ENCODE measurements around the gene HOXA11.

The HOXA11 gene

GRCh38 chr7:27197137-27198042 is 12.4 kb upstream of the HOXA11 start:
- peaks cover 28% of the 10 kb centered on the region for H3K4me1 ChIP-seq (ENCODE audit: control insufficient read depth, insufficient read depth, low read length)

GRCh38 chr7:27196287-27196767 is 11.3 kb upstream of the HOXA11 start:
- Histone ChIP-seq H3K4me1 (ENCODE audit: control insufficient read depth, insufficient read depth, low read length) (peaks cover 38% of the 10 kb centered on the region), H3K4me3 (ENCODE audit: low read length) (no peak overlapping the region), H3K27me3 (ENCODE audit: control insufficient read depth, insufficient read depth, low read length) (peaks cover 8% of the 10 kb centered on the region), H3K4me2 (ENCODE audit: low read length) (peak overlapping the region; percentile 25), H3K9ac (ENCODE audit: low read depth, low read length) (no peak overlapping the region), H3K9me3 (replicated peaks; ENCODE audit: low read length) (no peaks in the 10 kb centered on the region), H3K36me3 (ENCODE audit: insufficient read depth, low read length) (no peaks in the 10 kb centered on the region)

More at GRCh38 chr7:27197137-27198042, 12.4 kb upstream of the HOXA11 start:
- Histone ChIP-seq H3K27me3 (ENCODE audit: control insufficient read depth, insufficient read depth, low read length) (peaks cover 16% of the 10 kb centered on the region), H3K9ac (ENCODE audit: low read depth, low read length) (no peak overlapping the region), H3K4me2 (ENCODE audit: low read length) (no peak overlapping the region), H3K36me3 (ENCODE audit: insufficient read depth, low read length) (no peaks in the 10 kb centered on the region), H3K4me3 (ENCODE audit: low read length) (no peak overlapping the region), H3K9me3 (replicated peaks; ENCODE audit: low read length) (no peaks in the 10 kb centered on the region)

DNA sequence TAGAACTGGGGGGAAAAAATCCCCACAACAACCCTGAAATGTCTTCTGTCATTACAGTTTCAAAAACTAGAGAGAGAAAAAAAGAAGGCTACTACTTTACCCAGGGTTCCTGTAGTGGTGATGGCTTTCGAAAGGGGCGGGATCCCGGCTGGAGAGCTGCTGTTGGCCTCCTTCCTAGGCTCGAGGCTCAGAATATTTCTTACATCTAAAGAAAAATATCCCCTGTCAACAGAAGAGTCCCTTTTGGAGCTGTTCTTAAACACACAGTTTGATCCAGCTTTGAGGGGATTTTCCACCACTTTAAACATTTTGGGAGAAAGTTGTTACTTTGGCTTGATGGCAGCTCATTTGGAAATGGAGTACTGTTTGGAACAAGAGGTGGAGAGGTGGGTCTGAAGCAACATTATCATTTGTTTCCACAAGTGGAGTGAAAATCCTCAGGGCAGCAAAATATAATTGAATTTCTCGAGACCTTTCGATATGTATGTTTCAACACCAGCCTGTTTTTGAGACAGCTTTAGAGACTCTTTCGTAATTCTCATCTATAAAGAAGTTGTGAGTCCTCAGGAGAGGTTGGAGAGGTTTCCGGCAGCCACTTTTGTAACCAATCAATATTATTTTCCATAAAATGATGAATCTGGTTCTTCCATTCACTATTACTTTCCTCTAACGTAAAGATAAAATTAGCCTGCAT is 9.8 kb upstream of the HOXA11 start:
- Histone ChIP-seq H3K9ac (ENCODE audit: low read depth, low read length) (no peak overlapping the region), H3K36me3 (ENCODE audit: insufficient read depth, low read length) (no peaks in the 10 kb centered on the region), H3K9me3 (replicated peaks; ENCODE audit: low read length) (no peaks in the 10 kb centered on the region), H3K4me3 (ENCODE audit: low read length) (no peak overlapping the region), H3K4me2 (ENCODE audit: low read length) (no peak overlapping the region), H3K27me3 (ENCODE audit: control insufficient read depth, insufficient read depth, low read length) (peaks cover 8% of the 10 kb centered on the region), H3K4me1 (ENCODE audit: control insufficient read depth, insufficient read depth, low read length) (peaks cover 42% of the 10 kb centered on the region)

DNA sequence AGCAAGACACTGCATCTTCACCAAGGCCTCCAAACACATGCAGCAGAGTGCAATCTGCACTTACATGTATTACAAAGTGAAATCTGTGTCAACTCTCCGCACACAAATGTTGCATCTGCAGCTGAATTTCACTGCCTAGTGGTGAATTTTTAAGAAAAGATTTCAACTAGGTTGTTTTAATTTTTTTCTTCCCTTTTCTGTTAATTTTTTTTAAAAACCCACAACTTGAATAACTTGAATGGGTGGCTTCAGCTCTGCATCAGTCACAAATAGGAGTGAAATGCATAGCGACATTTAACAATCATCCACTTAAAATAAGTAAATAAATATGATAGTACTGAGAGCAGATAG is 8.9 kb upstream of the HOXA11 start:
- peak overlapping the region; percentile 88 for H3K9ac ChIP-seq (ENCODE audit: low read depth, low read length)
- no peaks in the 10 kb centered on the region for H3K9me3 ChIP-seq (replicated peaks; ENCODE audit: low read length)
- peaks cover 50% of the 10 kb centered on the region for H3K4me1 ChIP-seq (ENCODE audit: control insufficient read depth, insufficient read depth, low read length)
- H3K27me3 ChIP-seq (ENCODE audit: control insufficient read depth, insufficient read depth, low read length), result peaks cover 8% of the 10 kb centered on the region
- H3K4me2 ChIP-seq (ENCODE audit: low read length), result peak overlapping the region; percentile 98
- H3K4me3 ChIP-seq (ENCODE audit: low read length), result no peak overlapping the region
- H3K36me3 ChIP-seq (ENCODE audit: insufficient read depth, low read length), result no peaks in the 10 kb centered on the region

- H3K27me3 ChIP-seq (ENCODE audit: control insufficient read depth, insufficient read depth, low read length), result peaks cover 8% of the 10 kb centered on the region
Observed at GRCh38 chr7:27193335-27194001, 8.4 kb upstream of the HOXA11 start.

GRCh38 chr7:27192546-27193334 is 7.7 kb upstream of the HOXA11 start:
- Histone ChIP-seq H3K27me3 (ENCODE audit: control insufficient read depth, insufficient read depth, low read length) (peaks cover 2% of the 10 kb centered on the region), H3K36me3 (ENCODE audit: insufficient read depth, low read length) (no peaks in the 10 kb centered on the region), H3K9me3 (replicated peaks; ENCODE audit: low read length) (no peaks in the 10 kb centered on the region), H3K4me3 (ENCODE audit: low read length) (peak overlapping the region; percentile 73), H3K9ac (ENCODE audit: low read depth, low read length) (peak overlapping the region; percentile 88), H3K4me2 (ENCODE audit: low read length) (peak overlapping the region; percentile 98), H3K4me1 (ENCODE audit: control insufficient read depth, insufficient read depth, low read length) (peaks cover 62% of the 10 kb centered on the region)

More at GRCh38 chr7:27193335-27194001, 8.4 kb upstream of the HOXA11 start:
- no peaks in the 10 kb centered on the region for H3K36me3 ChIP-seq (ENCODE audit: insufficient read depth, low read length)
- H3K4me3 ChIP-seq (ENCODE audit: low read length), result peak overlapping the region; percentile 73
- H3K9ac ChIP-seq (ENCODE audit: low read depth, low read length), result peak overlapping the region; percentile 88
- no peaks in the 10 kb centered on the region for H3K9me3 ChIP-seq (replicated peaks; ENCODE audit: low read length)
- H3K4me1 ChIP-seq (ENCODE audit: control insufficient read depth, insufficient read depth, low read length), result peaks cover 55% of the 10 kb centered on the region
- peak overlapping the region; percentile 98 for H3K4me2 ChIP-seq (ENCODE audit: low read length)

- H3K9me3 ChIP-seq (replicated peaks; ENCODE audit: low read length), result no peaks in the 10 kb centered on the region
- H3K4me3 ChIP-seq (ENCODE audit: low read length), result peak overlapping the region; percentile 73
- peak overlapping the region; percentile 98 for H3K4me2 ChIP-seq (ENCODE audit: low read length)
- H3K27me3 ChIP-seq (ENCODE audit: control insufficient read depth, insufficient read depth, low read length), result no peaks in the 10 kb centered on the region
- H3K9ac ChIP-seq (ENCODE audit: low read depth, low read length), result peak overlapping the region; percentile 88
- no peaks in the 10 kb centered on the region for H3K36me3 ChIP-seq (ENCODE audit: insufficient read depth, low read length)
- peaks cover 69% of the 10 kb centered on the region for H3K4me1 ChIP-seq (ENCODE audit: control insufficient read depth, insufficient read depth, low read length)
Observed at GRCh38 chr7:27191833-27192545, 7.0 kb upstream of the HOXA11 start.

DNA sequence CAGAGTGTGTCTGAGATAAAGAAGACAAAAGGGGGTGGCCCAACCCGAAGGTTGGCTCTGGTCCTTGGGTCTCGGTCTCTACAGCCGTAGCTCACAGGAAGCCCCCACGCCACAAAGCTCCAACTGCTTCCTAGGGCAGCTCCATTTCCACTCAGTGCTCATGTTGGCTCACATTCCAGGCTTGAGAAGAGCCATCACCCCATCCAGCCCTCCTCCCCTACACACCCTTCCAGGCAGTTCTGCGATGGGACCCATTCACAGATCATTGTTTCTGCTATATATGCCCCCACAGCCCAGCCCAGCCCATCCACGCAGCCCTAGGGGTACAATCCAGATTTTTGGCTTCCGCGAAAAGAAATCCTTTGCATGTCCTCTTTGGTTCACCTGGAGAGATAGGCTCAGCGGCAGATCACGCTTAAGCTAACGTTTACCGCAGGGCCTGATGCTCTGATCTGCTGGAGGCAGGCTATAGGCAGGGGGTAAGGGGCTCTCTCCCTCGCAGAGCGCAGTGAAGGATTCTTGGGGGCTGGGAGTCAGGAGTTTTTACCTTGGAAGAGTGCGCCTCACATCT is 6.2 kb upstream of the HOXA11 start:
- Histone ChIP-seq H3K9ac (ENCODE audit: low read depth, low read length) (peak overlapping the region; percentile 88), H3K4me2 (ENCODE audit: low read length) (peak overlapping the region; percentile 98), H3K36me3 (ENCODE audit: insufficient read depth, low read length) (no peaks in the 10 kb centered on the region), H3K27me3 (ENCODE audit: control insufficient read depth, insufficient read depth, low read length) (no peaks in the 10 kb centered on the region), H3K4me1 (ENCODE audit: control insufficient read depth, insufficient read depth, low read length) (peaks cover 76% of the 10 kb centered on the region), H3K4me3 (ENCODE audit: low read length) (peak overlapping the region; percentile 73), H3K9me3 (replicated peaks; ENCODE audit: low read length) (no peaks in the 10 kb centered on the region)

DNA sequence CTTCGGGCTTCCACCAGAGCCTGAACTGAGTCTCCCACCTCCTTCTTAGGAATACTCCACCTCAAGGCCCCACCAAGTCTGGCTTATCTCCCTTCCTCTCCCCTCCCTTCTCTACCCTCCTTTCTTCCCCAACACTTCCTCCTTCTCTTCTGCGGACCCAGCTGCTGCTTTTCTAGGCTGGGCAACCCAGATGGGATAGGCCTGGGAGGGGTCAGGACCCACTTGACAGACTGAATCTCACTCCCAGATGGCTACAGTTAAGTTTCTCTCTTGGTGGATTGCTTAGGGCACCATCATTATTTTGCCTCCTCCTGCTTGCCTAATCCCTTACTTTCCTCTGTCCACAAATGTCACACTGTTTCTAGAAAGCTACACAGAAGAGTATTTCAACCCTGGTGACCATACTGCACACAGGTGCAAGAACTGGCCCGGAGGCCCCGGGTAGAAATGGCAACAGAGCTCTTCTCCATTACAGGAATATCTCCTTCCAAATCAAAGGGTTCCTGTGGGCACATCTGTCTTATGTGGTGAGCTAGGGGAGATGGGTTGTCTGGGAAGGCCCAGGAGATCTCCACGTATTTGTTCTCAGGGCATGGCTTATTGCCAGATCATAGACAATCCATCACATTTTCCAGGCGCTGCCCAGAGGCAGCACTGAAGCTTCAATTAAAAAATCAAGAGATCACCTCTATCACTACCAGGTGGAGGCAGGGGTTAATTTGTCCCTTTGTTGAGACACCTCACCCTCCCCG is 5.1 kb upstream of the HOXA11 start:
- H3K9me3 ChIP-seq (replicated peaks; ENCODE audit: low read length), result no peaks in the 10 kb centered on the region
- H3K27me3 ChIP-seq (ENCODE audit: control insufficient read depth, insufficient read depth, low read length), result no peaks in the 10 kb centered on the region
- H3K9ac ChIP-seq (ENCODE audit: low read depth, low read length), result peak overlapping the region; percentile 89
- peak overlapping the region; percentile 98 for H3K4me2 ChIP-seq (ENCODE audit: low read length)
- peaks cover 82% of the 10 kb centered on the region for H3K4me1 ChIP-seq (ENCODE audit: control insufficient read depth, insufficient read depth, low read length)
- H3K36me3 ChIP-seq (ENCODE audit: insufficient read depth, low read length), result no peaks in the 10 kb centered on the region
- peak overlapping the region; percentile 83 for H3K4me3 ChIP-seq (ENCODE audit: low read length)

Data from skeletal muscle satellite cell (primary cell).